Gastrocnemius medialis (tissue), 4 donors: ENCODE results near the gene TMEM14A.

Experiments
- CTCF ChIP-seq, 5 experiments: fragments of 450-650 bp in 3 of 5; fragments of 200-600 bp in 2 of 5; sonication (generic) in 2 of 5; IDR thresholded peaks in 4 of 5; conservative IDR thresholded peaks in 1 of 5; 1 replicate in 4 of 5; 2 replicates in 1 of 5; pipeline ENCODE4 v1.5.1; 2016 to 2019; ENCODE audit warnings: antibody characterized with exemption in 5 of 5, mild to moderate bottlenecking in 3 of 5, moderate library complexity in 3 of 5
- POLR2A ChIP-seq, 2 donors: fragments of 450-650 bp; IDR thresholded peaks; one replicate each; pipeline ENCODE4 v1.6.1; 2017; ENCODE audit warnings: antibody characterized with exemption in 2 of 2, mild to moderate bottlenecking in 2 of 2, moderate library complexity in 2 of 2

- no peak for TF ChIP-seq CTCF (IDR thresholded peaks at IDR 0.05 in 4 of 5, conservative IDR thresholded peaks at IDR 0.05 in 1 of 5)
- no peak for TF ChIP-seq POLR2A (IDR thresholded peaks at IDR 0.05)
These were observed 60.8 kb downstream of the TMEM14A start for GRCh38 chr6:52731719-52732118.
